IMR-90 (cell line): ENCODE measurements around the gene TMEM130. TPM values are rescaled to one million over a fixed set of nuclear protein-coding genes. Genes with fewer than 3 reads are reported as not detected.
A peak's percentile ranks its signal among the peaks of the same experiment; 100 is the strongest.

Experiments used
- ATAC-seq: fragments of 200-7000 bp; cut with Tn5 transposase; 2 replicates; pipeline ENCODE4 v1.9.1; 2020; ENCODE audit warnings: low read depth, mild to moderate bottlenecking, moderate library complexity
- BruUV-seq: library from RNA; stranded (reverse); fragments of 400-500 nt; replicated peaks from 2 replicates; lab custom pipeline; 2021; lab: Mats Ljungman, UMichigan
- CTCF ChIA-PET: fragments of 300-600 bp; formaldehyde crosslinking; extraction: SDS; loops from one replicate; lab custom pipeline; 2021; ENCODE audit warnings: antibody characterized with exemption; lab: Yijun Ruan, JAX
- POLR2A ChIA-PET: fragments of 300-600 bp; sonication (Branson Sonifier 250); formaldehyde crosslinking; loops from one replicate; lab custom pipeline; 2022; ENCODE audit warnings: antibody characterized with exemption; ENCODE audit not compliant: unreplicated experiment; lab: Charles Lee
- DNase-seq: peaks from one replicate; pipeline ENCODE4 v3.0.0; 2013
- H2AFZ ChIP-seq: replicated peaks from 2 replicates; pipeline ENCODE3; 2013; ENCODE audit warnings: low read length, mild to moderate bottlenecking; ENCODE audit not compliant: poor library complexity
- H2AK5ac ChIP-seq: 2 replicates; pipeline ENCODE4 v1.6.1; 2013; ENCODE audit warnings: low read depth, low read length, inconsistent platforms
- H2AK9ac ChIP-seq: replicated peaks from 2 replicates; pipeline ENCODE3; 2013; ENCODE audit warnings: mild to moderate bottlenecking, low read depth, low read length, moderate library complexity; ENCODE audit not compliant: poor library complexity
- H2BK120ac ChIP-seq: 2 replicates; pipeline ENCODE4 v1.6.1; 2013; ENCODE audit warnings: low read depth, low read length, inconsistent platforms
- H2BK15ac ChIP-seq: 3 replicates; pipeline ENCODE4 v1.6.1; 2013; ENCODE audit warnings: low read depth, low read length, inconsistent platforms
- H2BK20ac ChIP-seq: 2 replicates; pipeline ENCODE4 v1.6.1; 2013; ENCODE audit warnings: low read depth, mild to moderate bottlenecking, inconsistent platforms, low read length, moderate library complexity
- H2BK5ac ChIP-seq: 2 replicates; pipeline ENCODE4 v1.6.1; 2013; ENCODE audit warnings: mild to moderate bottlenecking, low read depth, low read length, inconsistent platforms; ENCODE audit not compliant: poor library complexity, severe bottlenecking
- H3K14ac ChIP-seq: replicated peaks from 2 replicates; pipeline ENCODE4 v1.6.1; 2013; ENCODE audit warnings: low read depth, low read length, inconsistent platforms
- H3K18ac ChIP-seq: 2 replicates; pipeline ENCODE4 v1.6.1; 2013; ENCODE audit warnings: low read depth, low read length, control low read depth
- H3K23ac ChIP-seq: 2 replicates; pipeline ENCODE4 v1.6.1; 2013; ENCODE audit warnings: low read depth, low read length, inconsistent platforms
- H3K27ac ChIP-seq: 2 replicates; pipeline ENCODE4 v1.5.1; 2013; ENCODE audit warnings: mild to moderate bottlenecking, control low read depth, low read length; ENCODE audit not compliant: insufficient read depth
- H3K27me3 ChIP-seq: 2 replicates; pipeline ENCODE4 v1.6.1; 2013; ENCODE audit warnings: low read length; ENCODE audit not compliant: control insufficient read depth, insufficient read depth
- H3K36me3 ChIP-seq: 2 replicates; pipeline ENCODE4 v1.6.1; 2013; ENCODE audit warnings: low read length, mixed read lengths; ENCODE audit not compliant: control insufficient read depth, insufficient read depth
- H3K4ac ChIP-seq: 2 replicates; pipeline ENCODE4 v1.6.1; 2013; ENCODE audit warnings: low read depth, low read length, inconsistent platforms
- H3K4me1 ChIP-seq: 2 replicates; pipeline ENCODE4 v1.6.1; 2013; ENCODE audit warnings: low read length, mixed read lengths; ENCODE audit not compliant: control insufficient read depth, insufficient read depth
- H3K4me2 ChIP-seq: 2 replicates; pipeline ENCODE4 v1.6.1; 2013; ENCODE audit warnings: low read depth, mild to moderate bottlenecking, control low read depth, low read length, moderate library complexity
- H3K4me3 ChIP-seq: 2 replicates; pipeline ENCODE4 v1.5.1; 2013; ENCODE audit warnings: low read depth, mild to moderate bottlenecking, control low read depth, low read length, moderate library complexity; ENCODE audit not compliant: insufficient read depth
- H3K56ac ChIP-seq: 2 replicates; pipeline ENCODE4 v1.6.1; 2013; ENCODE audit warnings: low read length, inconsistent platforms; ENCODE audit not compliant: insufficient read depth; ENCODE audit errors: extremely low read depth
- H3K79me1 ChIP-seq, 2 experiments: 2 replicates each; pipeline ENCODE4 v1.6.1; 2013; ENCODE audit warnings: low read length in 2 of 2, inconsistent platforms in 1 of 2, low read depth in 1 of 2
- H3K9ac ChIP-seq: 2 replicates; pipeline ENCODE4 v1.6.1; 2013; ENCODE audit warnings: low read depth, low read length, control low read depth
- H3K9me1 ChIP-seq: 2 replicates; pipeline ENCODE4 v1.6.1; 2013; ENCODE audit warnings: low read length, inconsistent platforms; ENCODE audit not compliant: insufficient read depth
- H3K9me3 ChIP-seq: 2 replicates; pipeline ENCODE4 v1.6.1; 2013; ENCODE audit warnings: low read length; ENCODE audit not compliant: control insufficient read depth, insufficient read depth
- H4K20me1 ChIP-seq: 2 replicates; pipeline ENCODE4 v1.6.1; 2013; ENCODE audit warnings: low read length, inconsistent platforms; ENCODE audit not compliant: insufficient read depth
- H4K5ac ChIP-seq: 2 replicates; pipeline ENCODE4 v1.6.1; 2013; ENCODE audit warnings: mild to moderate bottlenecking, low read depth, low read length, control low read depth
- H4K8ac ChIP-seq, 2 experiments: 2 replicates each; pipeline ENCODE4 v1.6.1; 2013; ENCODE audit warnings: low read depth in 2 of 2, low read length in 2 of 2, control low read depth in 1 of 2, inconsistent platforms in 1 of 2
- H4K91ac ChIP-seq: 2 replicates; pipeline ENCODE4 v1.6.1; 2013; ENCODE audit warnings: low read depth, low read length, inconsistent platforms; ENCODE audit not compliant: insufficient read depth
- BHLHE40 ChIP-seq: fragments of 150-350 bp; IDR thresholded peaks from 2 replicates; pipeline ENCODE4 v1.6.1; 2016; ENCODE audit warnings: mild to moderate bottlenecking, low read depth, low read length
- CEBPB ChIP-seq: IDR thresholded peaks from 2 replicates; pipeline ENCODE4 v1.6.1; 2012; ENCODE audit warnings: low read depth, low read length, improper control_type of control experiment
- CHD1 ChIP-seq: IDR thresholded peaks from 2 replicates; pipeline ENCODE4 v1.6.1; 2012; ENCODE audit warnings: low read depth, low read length, improper control_type of control experiment
- CTCF ChIP-seq: conservative IDR thresholded peaks from 2 replicates; pipeline ENCODE4 v1.5.1; 2012; ENCODE audit warnings: mild to moderate bottlenecking, low read depth, low read length, improper control_type of control experiment
- ELK1 ChIP-seq: fragments of 150-350 bp; IDR thresholded peaks from 2 replicates; pipeline ENCODE4 v1.6.1; 2016; ENCODE audit warnings: low read depth, mild to moderate bottlenecking, low read length, moderate library complexity, borderline replicate concordance
- MAFK ChIP-seq: IDR thresholded peaks from 2 replicates; pipeline ENCODE4 v1.6.1; 2012; ENCODE audit warnings: low read depth, low read length, improper control_type of control experiment
- MAZ ChIP-seq: IDR thresholded peaks from 2 replicates; pipeline ENCODE4 v1.6.1; 2012; ENCODE audit warnings: low read depth, mild to moderate bottlenecking, low read length, improper control_type of control experiment, moderate library complexity, borderline replicate concordance
- MXI1 ChIP-seq: IDR thresholded peaks from 2 replicates; pipeline ENCODE4 v1.6.1; 2012; ENCODE audit warnings: low read depth, mild to moderate bottlenecking, low read length, moderate library complexity, borderline replicate concordance
- NFE2L2 ChIP-seq: fragments of 150-350 bp; IDR thresholded peaks from 2 replicates; pipeline ENCODE4 v1.6.1; 2016; ENCODE audit warnings: low read depth, mild to moderate bottlenecking, low read length
- POLR2A ChIP-seq: IDR thresholded peaks from 2 replicates; pipeline ENCODE4 v1.6.1; 2012; ENCODE audit warnings: mild to moderate bottlenecking, low read depth, low read length
- RAD21 ChIP-seq: IDR thresholded peaks from 2 replicates; pipeline ENCODE4 v1.6.1; 2012; ENCODE audit warnings: low read length, improper control_type of control experiment
- RCOR1 ChIP-seq: IDR thresholded peaks from 2 replicates; pipeline ENCODE4 v1.6.1; 2012; ENCODE audit warnings: mild to moderate bottlenecking, low read length, improper control_type of control experiment; ENCODE audit not compliant: insufficient replicate concordance
- RFX5 ChIP-seq: IDR thresholded peaks from 2 replicates; pipeline ENCODE4 v1.8.0; 2012; ENCODE audit warnings: low read depth, mild to moderate bottlenecking, low read length, moderate library complexity
- SMC3 ChIP-seq: fragments of 150-350 bp; IDR thresholded peaks from 2 replicates; pipeline ENCODE4 v1.6.1; 2016; ENCODE audit warnings: low read depth, mild to moderate bottlenecking, antibody characterized with exemption, low read length, moderate library complexity
- USF2 ChIP-seq: fragments of 150-350 bp; IDR thresholded peaks from 2 replicates; pipeline ENCODE4 v1.6.1; 2017; ENCODE audit warnings: mild to moderate bottlenecking, antibody characterized with exemption, low read length, low read depth
- WGBS, 2 experiments: methylation state at CpG; one replicate each; pipeline versions ENCODE4 v1.1.5 to v1.1.7; 2013; ENCODE audit warnings: missing lambda C conversion rate in 2 of 2; ENCODE audit not compliant: insufficient read length in 1 of 2; ENCODE audit errors: extremely low coverage in 2 of 2; 5-methylcytosine and 5-hydroxymethylcytosine counted together
- dilution Hi-C: fragments of 300-500 bp; cut with HindIII; formaldehyde crosslinking; loops from one replicate; pipeline ENCODE4 v1.14.3; 2018; ENCODE audit warnings: low sequenced_read_pairs; ENCODE audit not compliant: unreplicated experiment
- in situ Hi-C: fragments of 300-500 bp; cut with MboI; formaldehyde crosslinking; loops from 3 replicates; pipeline ENCODE4 v1.14.3; 2019; ENCODE audit warnings: low sequenced_read_pairs, inconsistent platforms, mixed read lengths
- intact Hi-C: fragments of 100-400 bp; cut with micrococcal nuclease; formaldehyde crosslinking; loops from 2 replicates; pipeline ENCODE4 v1.10.0; 2022
- polyA plus RNA-seq, 3 experiments: library from polyadenylated mRNA; depleted of rRNA; stranded (reverse); fragments of >200 nt; gene quantifications; 2 replicates each; pipeline ENCODE4 v1.2.3, GENCODE V29; 2012; ENCODE audit warnings: low replicate concordance in 1 of 3
- total RNA-seq: library from RNA; depleted of rRNA; stranded (reverse); fragments of >200 nt; gene quantifications from 2 replicates; pipeline ENCODE4 v1.2.3, GENCODE V29; 2012

Gene TMEM130
- total and polyA plus RNA-seq, 2 of the 4 experiments (the other 2 are of a cell fraction), result 1.1 to 14.8 TPM

- Histone ChIP-seq H2BK20ac (no peak overlapping the region; the same call in 1 of the 2 replicates), H3K9me3 (no peaks in the 10 kb centered on the region), H3K56ac (no peak overlapping the region), H3K23ac (no peak overlapping the region), H3K79me1 (no peaks in the 10 kb centered on the region), H3K18ac (no peak overlapping the region; the same call in 1 of the 2 replicates), H2BK5ac (no peak overlapping the region), H3K9me1 (0 out of 2 replicates have a peak, but pooled peaks cover 2% of the 10 kb centered on the region), H3K4me1 (peaks cover 5% of the 10 kb centered on the region; the same call in 1 of the 2 replicates), H4K8ac (no peak overlapping the region), H3K14ac (no peak overlapping the region), H3K36me3 (no peaks in the 10 kb centered on the region), H4K20me1 (peaks cover 4% of the 10 kb centered on the region; the same call in 1 of the 2 replicates), H4K91ac (no peak overlapping the region), H3K4me2 (no peak overlapping the region), H3K9ac (no peak overlapping the region), H2AK9ac (peak overlapping the region; percentile 82), H3K27ac (no peak overlapping the region; the same call in 1 of the 2 replicates), H4K5ac (no peak overlapping the region; the same call in 1 of the 2 replicates), H2AFZ (no peak overlapping the region), H2BK120ac (no peak overlapping the region; the same call in 1 of the 2 replicates), H3K4me3 (no peak overlapping the region), H3K4ac (no peak overlapping the region), H2AK5ac (no peak overlapping the region), H2BK15ac (no peak overlapping the region), H3K27me3 (no peaks in the 10 kb centered on the region; the same call in 1 of the 2 replicates)
- POLR2A ChIA-PET, result no interaction called here
- dilution Hi-C loops, result no loop called here
- DNase-seq (peak; percentile 27), ATAC-seq (no peak)
- TF ChIP-seq MAFK (no peak), USF2 (no peak), CTCF (no peak), MXI1 (no peak), POLR2A (no peak), MAZ (no peak), ELK1 (no peak), RCOR1 (no peak), RFX5 (no peak), NFE2L2 (no peak), BHLHE40 (no peak), SMC3 (no peak), RAD21 (no peak), CEBPB (no peak), CHD1 (no peak)
- in situ Hi-C loops, result loop anchor here (5.0 kb wide), 2 partner anchors 408 to 543 kb away; no protein-coding TSS in a partner anchor
- no CpG with 5 or more reads among the region's 4 CpGs for WGBS, 2 experiments
- CTCF ChIA-PET, result interaction anchor here (0.8 to 2.2 kb wide), 4 partner anchors 9 to 405 kb away, joined by 3 to 25 read pairs (median 5); no protein-coding TSS in a partner anchor
- intact Hi-C loops, result loop anchor here (1.0 to 10.0 kb wide), 4 partner anchors 407 to 818 kb away; no protein-coding TSS in a partner anchor
- no TSS peak for BruUV-seq
Observed at GRCh38 chr7:98840722-98841121, 29.1 kb downstream of the TMEM130 start.
